ENCODE results near the gene CFAP141.
"Not testable (repeated sequence)": the region's sequence is repeated elsewhere in the genome, so short reads cannot be mapped to it uniquely, and the experiment has no call there.

CFAP141 gene

GRCh38 chr1:154208677-154209388 is 2.7 kb upstream of the CFAP141 start:
- DNase-seq, result no peak

DNA sequence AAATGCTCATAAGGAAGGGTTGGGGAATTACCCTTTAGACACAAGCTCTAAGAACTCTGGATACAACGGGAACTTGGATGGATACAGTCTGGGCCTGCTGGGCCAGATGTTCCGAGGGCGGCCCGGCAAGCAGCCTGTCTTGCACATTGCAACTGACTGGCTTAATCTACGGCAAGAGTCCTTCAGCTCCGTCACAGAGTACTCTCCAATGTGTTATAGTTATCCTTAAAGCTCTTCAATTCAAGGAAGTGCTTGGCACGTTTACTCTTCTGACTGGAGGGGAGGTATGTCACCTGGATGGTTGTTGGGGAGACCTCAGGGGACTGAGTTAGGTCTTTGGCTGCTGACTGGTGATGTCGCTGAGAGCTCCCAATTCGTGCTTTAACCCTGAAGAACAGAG is 1.1 kb upstream of the CFAP141 start:
- DNase-seq, result peak in 6 of 58 donors; percentile 1 to 24 (median 17)

GRCh38 chr1:154205778-154206177 is 355 bp downstream of the CFAP141 start:
- not testable (repeated sequence) for DNase-seq

- no peak for DNase-seq
Observed at GRCh38 chr1:154199563-154199879, 6.6 kb downstream of the CFAP141 start.

- peak in 7 of 58 donors; percentile 6 to 64 (median 31) for DNase-seq
Observed at GRCh38 chr1:154198756-154199562, 7.2 kb downstream of the CFAP141 start.

GRCh38 chr1:154193821-154194220 is 12.3 kb downstream of the CFAP141 start:
- DNase-seq, result no peak

DNA sequence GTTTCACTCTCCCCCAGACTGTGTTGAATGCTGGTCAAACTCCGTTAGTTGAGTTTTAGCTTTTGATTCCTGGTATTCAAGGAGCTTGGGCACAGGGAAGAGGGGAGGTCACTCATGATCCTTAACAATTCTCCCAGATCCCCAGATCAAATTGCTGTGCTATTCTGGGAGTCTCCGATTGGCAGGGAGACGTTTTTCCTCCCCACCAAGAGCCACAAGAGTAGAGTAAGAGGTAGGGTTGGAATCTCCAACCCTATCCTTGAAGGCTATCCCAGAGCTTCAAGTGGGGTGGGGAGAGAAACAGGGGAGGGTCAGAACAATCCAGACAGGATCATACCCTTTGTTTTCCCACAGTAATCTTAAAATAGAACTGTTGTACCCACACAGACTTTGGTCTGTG is 13.7 kb downstream of the CFAP141 start:
- DNase-seq, result no peak

DNA sequence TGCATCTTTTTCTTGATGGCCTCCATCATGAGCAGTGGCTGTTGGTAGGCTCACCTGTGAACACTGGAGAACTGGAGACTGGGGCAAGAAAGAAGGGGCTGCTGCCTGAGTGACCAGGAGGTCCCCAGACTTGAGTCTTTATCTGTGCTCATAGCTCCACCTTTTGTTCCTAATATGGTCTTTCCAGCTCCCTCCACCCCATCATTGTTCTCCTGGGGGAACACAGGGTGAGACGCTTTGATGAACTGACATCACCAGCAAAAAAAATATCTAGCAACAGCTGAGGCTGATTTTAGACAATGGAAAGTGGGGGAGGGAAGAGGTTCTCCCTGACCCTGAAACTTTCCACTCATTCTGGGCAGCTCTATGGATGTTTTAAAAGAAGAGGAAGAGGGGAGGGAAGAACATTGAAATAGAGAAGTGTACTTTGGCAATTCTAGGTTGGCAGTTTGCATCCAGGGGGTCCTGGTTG is 14.1 kb downstream of the CFAP141 start, which contains the start of gene TPM3:
Gene TPM3 (minus strand): TSS at position 111 of the 472 bp plus-strand sequence. CDS start 82 bp downstream, at position 29.
- no peak for DNase-seq

DNA sequence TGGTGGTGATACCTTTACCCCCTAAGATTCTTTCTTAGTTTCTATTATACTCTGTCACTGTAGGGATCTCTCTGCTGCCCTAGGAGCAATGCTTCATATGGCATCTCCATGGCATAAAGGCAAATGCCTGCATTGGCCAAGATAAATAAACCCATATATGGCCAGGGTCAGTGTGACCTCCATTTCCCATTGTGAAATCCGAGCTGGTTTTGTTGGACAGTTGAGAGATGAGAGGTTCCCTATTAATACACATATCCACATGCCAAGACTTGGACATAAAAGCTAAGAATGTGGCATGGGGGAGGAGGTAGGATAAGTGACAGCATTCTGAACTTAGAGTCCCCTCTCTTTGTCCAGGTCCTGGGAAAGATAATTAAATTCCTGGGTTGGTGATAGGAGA is 15.6 kb downstream of the CFAP141 start:
- DNase-seq, result no peak

DNA sequence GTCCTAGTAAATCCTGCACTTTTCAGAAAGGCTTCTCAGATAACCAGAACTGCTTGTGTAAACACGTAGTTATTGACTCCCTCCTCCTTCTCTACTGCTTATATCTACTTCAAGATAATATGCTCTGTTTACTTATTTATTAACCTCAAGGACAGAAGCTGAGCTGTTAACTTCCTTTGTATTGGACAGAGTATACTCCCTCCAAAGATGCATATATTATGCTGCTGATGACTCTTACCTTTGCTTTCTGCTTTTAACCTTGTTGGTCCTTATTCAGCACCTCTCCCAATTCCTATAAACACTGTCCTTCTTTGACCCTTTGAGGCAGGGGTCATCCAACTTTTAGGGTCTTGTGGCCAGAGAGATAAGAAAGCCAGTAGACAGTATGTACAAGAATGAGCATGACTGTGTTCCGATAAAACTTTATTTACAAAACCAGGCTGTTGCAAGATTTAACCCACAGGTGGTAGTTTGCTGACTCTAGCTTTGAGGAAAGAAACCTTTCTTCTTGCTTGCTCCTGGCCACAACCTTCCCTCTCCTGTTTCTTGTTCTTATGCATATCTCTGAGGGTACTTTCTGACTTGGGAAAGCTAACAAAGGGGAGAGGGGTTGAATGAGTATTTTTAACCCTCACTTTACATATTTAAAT is 19.2 kb downstream of the CFAP141 start:
- DNase-seq, result no peak

GRCh38 chr1:154186177-154186576 is 20.0 kb downstream of the CFAP141 start:
- DNase-seq, result peak in 5 of 58 donors; percentile 3 to 18 (median 8)

GRCh38 chr1:154183046-154183915 is 22.9 kb downstream of the CFAP141 start:
- peak; percentile 53 to 96 (median 90) for DNase-seq

DNA sequence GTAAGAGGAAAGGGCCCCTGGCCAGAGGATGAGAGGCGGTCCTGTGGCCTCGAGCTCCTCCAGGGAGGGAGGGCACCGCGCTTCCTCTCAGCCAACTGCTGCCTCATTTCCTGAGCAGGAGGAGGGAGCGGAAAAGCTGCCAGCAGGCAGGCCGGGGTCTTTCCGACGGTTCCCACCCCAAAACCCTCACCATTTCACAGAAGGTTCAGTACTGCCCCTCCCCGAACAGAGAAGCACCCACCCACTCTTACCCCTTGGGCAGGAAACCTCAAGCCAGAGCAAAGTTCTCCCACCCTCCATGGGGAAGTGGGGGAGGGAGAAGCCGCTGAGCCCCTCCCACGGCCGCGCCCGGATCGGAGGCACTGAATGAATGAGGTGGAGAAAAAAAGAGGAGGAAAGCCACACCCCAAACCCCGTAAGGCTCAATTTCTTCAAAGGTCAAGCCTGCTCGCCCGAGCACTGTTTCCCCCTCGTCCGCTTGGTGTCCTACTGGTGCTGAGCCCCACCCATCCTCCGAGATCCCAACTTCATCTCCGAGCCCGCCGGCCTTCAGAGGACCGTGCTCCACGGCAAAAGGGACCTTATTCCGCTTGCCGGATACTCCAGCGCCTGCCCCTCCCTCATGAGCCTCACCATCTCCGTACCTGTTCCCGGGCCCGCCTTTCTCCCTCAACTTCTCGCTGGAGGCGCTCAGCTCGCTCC is 23.6 kb downstream of the CFAP141 start:
- DNase-seq, result peak in 49 of 58 donors; percentile 9 to 68 (median 47)

DNA sequence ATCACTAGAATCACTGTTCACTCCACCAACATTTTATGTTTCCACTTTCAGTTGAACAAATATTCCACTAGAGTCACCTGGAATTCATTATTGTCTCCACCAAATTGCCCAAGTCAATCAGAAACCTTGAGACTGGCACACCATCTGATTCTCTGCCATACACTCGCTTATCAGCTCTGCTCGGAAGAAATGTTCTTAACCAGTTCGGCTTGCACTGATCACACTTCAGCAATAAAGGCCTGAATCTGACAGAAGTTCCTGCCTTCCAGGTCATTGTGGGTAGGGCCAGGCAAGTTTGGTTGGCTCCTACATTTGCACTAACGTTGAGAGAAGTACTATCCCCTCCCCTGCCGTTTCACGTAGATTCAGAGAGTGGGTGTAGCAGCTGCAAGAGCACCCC is 24.2 kb downstream of the CFAP141 start:
- DNase-seq, result no peak

GRCh38 chr1:154179946-154180687 is 26.0 kb downstream of the CFAP141 start:
- DNase-seq, result no peak

GRCh38 chr1:154178911-154179811 is 27.0 kb downstream of the CFAP141 start:
- no peak for DNase-seq

DNA sequence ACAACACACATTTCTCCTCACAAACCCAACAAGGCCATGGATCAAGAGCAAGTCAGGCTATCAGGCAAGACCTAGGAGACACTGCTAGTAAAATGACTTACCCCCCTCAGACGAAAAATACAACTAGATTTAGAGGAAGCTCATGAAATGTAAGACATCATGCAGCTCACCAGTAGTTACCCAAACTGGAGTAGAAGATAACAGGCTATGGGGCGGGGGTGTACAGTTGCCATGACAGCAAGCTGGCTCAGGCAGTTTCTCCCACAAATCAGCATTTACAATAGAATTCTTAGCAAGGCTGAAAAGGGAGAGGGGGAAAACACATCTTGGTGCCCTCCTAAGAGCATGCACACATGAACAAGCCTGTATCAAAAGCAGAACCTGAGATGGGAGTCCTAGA is 28.1 kb downstream of the CFAP141 start:
- DNase-seq, result peak in 26 of 58 donors; percentile 3 to 63 (median 29)

- peak in 4 of 58 donors; percentile 10 to 70 (median 38) for DNase-seq
Observed at GRCh38 chr1:154176337-154176736, 29.8 kb downstream of the CFAP141 start.

All from anterior cingulate cortex (tissue), 58 donors.